ENCODE results near the gene OR8G1. TPM values are rescaled to one million over a fixed set of nuclear protein-coding genes. Genes with fewer than 3 reads are reported as not detected.
"Not testable (repeated sequence)": the region's sequence is repeated elsewhere in the genome, so short reads cannot be mapped to it uniquely, and the experiment has no call there.

OR8G1 gene
- total and polyA plus RNA-seq, 4 donors: not detected

GRCh38 chr11:124222407-124222806, 18.5 kb upstream of the OR8G1 start:
- Histone ChIP-seq H3K4me1 (ENCODE audit: control insufficient read depth in 4 of 4, insufficient read depth in 4 of 4, low read length in 3 of 4) (no peaks in the 10 kb centered on the region), H3K9me3 (ENCODE audit: control insufficient read depth in 4 of 4, low read length in 3 of 4) (no peaks in the 10 kb centered on the region), H3K9ac (ENCODE audit: low read depth in 1 of 2, low read length in 2 of 2) (no peak overlapping the region), H3K36me3 (ENCODE audit: control insufficient read depth in 4 of 4, insufficient read depth in 3 of 4, low read depth in 1 of 4, low read length in 3 of 4) (no peaks in the 10 kb centered on the region), H3K27ac (ENCODE audit: low read depth in 1 of 2, low read length in 2 of 2) (no peak overlapping the region), H3K4me3 (ENCODE audit: low read depth in 1 of 3, low read length in 3 of 3) (no peak overlapping the region), H3K27me3 (ENCODE audit: control insufficient read depth in 4 of 4, insufficient read depth in 4 of 4, low read length in 3 of 4) (no peaks in the 10 kb centered on the region)
- DNase-seq (ENCODE audit: low spot score): no peak
- 40% methylated on average over 2 of the region's 2 CpGs for WGBS
- TF ChIP-seq JUND (IDR thresholded peaks at IDR 0.05) (no peak), NR2F2 (IDR thresholded peaks at IDR 0.05) (no peak), HNF4A (conservative IDR thresholded peaks at IDR 0.05) (no peak), SP1 (IDR thresholded peaks at IDR 0.05) (no peak), ATF3 (IDR thresholded peaks at IDR 0.05) (no peak), MAX (IDR thresholded peaks at IDR 0.05) (no peak), CTCF (IDR thresholded peaks at IDR 0.05; ENCODE audit: low read depth, low read length, missing input control) (no peak), RAD21 (IDR thresholded peaks at IDR 0.05) (no peak), HNF4G (IDR thresholded peaks at IDR 0.05) (no peak), FOXA1 (IDR thresholded peaks at IDR 0.05) (no peak), EGR1 (IDR thresholded peaks at IDR 0.05; ENCODE audit: low read depth in 2 of 2) (no peak), GABPA (IDR thresholded peaks at IDR 0.05 in 1 of 2, conservative IDR thresholded peaks at IDR 0.05 in 1 of 2) (no peak)

- not testable (repeated sequence) for H3K9ac ChIP-seq (ENCODE audit: low read depth in 1 of 2, low read length in 2 of 2)
Measured at GRCh38 chr11:124224618-124225423, 16.1 kb upstream of the OR8G1 start.

GRCh38 chr11:124225471-124225870, 15.4 kb upstream of the OR8G1 start:
- Histone ChIP-seq H3K27ac (ENCODE audit: low read depth in 1 of 2, low read length in 2 of 2) (no peak overlapping the region), H3K9me3 (ENCODE audit: control insufficient read depth in 4 of 4, low read length in 3 of 4) (no peaks in the 10 kb centered on the region), H3K4me3 (ENCODE audit: low read depth in 1 of 3, low read length in 3 of 3) (no peak overlapping the region), H3K4me1 (ENCODE audit: control insufficient read depth in 4 of 4, insufficient read depth in 4 of 4, low read length in 3 of 4) (no peaks in the 10 kb centered on the region), H3K27me3 (ENCODE audit: control insufficient read depth in 4 of 4, insufficient read depth in 4 of 4, low read length in 3 of 4) (peaks cover 0 to 2% (median 0%) of the 10 kb centered on the region in 4 donors), H3K36me3 (ENCODE audit: control insufficient read depth in 4 of 4, insufficient read depth in 3 of 4, low read depth in 1 of 4, low read length in 3 of 4) (no peaks in the 10 kb centered on the region), H3K9ac (ENCODE audit: low read depth in 1 of 2, low read length in 2 of 2) (no peak overlapping the region)
- WGBS: 67% methylated on average over 1 of the region's 1 CpG
- no peak for DNase-seq (ENCODE audit: low spot score)
- TF ChIP-seq TAF1 (conservative IDR thresholded peaks at IDR 0.05) (no peak), FOXA2 (IDR thresholded peaks at IDR 0.05) (no peak), REST (IDR thresholded peaks at IDR 0.05) (no peak), MAX (IDR thresholded peaks at IDR 0.05) (no peak), RXRA (IDR thresholded peaks at IDR 0.05) (no peak), YY1 (IDR thresholded peaks at IDR 0.05) (no peak), GABPA (IDR thresholded peaks at IDR 0.05 in 1 of 2, conservative IDR thresholded peaks at IDR 0.05 in 1 of 2) (no peak), RAD21 (IDR thresholded peaks at IDR 0.05) (no peak), HNF4A (conservative IDR thresholded peaks at IDR 0.05) (no peak), CTCF (IDR thresholded peaks at IDR 0.05; ENCODE audit: low read depth, low read length, missing input control) (no peak), NR2F2 (IDR thresholded peaks at IDR 0.05) (no peak), EGR1 (IDR thresholded peaks at IDR 0.05; ENCODE audit: low read depth in 2 of 2) (no peak), SP1 (IDR thresholded peaks at IDR 0.05) (no peak), JUND (IDR thresholded peaks at IDR 0.05) (no peak), ATF3 (IDR thresholded peaks at IDR 0.05) (no peak)

More at GRCh38 chr11:124224618-124225423, 16.1 kb upstream of the OR8G1 start:
- not testable (repeated sequence) for H3K4me1 ChIP-seq (ENCODE audit: control insufficient read depth in 4 of 4, insufficient read depth in 4 of 4, low read length in 3 of 4); DNase-seq (ENCODE audit: low spot score); H3K27ac ChIP-seq (ENCODE audit: low read depth in 1 of 2, low read length in 2 of 2); H3K27me3 ChIP-seq (ENCODE audit: control insufficient read depth in 4 of 4, insufficient read depth in 4 of 4, low read length in 3 of 4); H3K9me3 ChIP-seq (ENCODE audit: control insufficient read depth in 4 of 4, low read length in 3 of 4); H3K4me3 ChIP-seq (ENCODE audit: low read depth in 1 of 3, low read length in 3 of 3); H3K36me3 ChIP-seq (ENCODE audit: control insufficient read depth in 4 of 4, insufficient read depth in 3 of 4, low read depth in 1 of 4, low read length in 3 of 4)
- 59% methylated on average over 9 of the region's 9 CpGs for WGBS

Data from liver (tissue), 9 donors.